AG08395 (cell line): ENCODE results near the gene RGL1.

Experiments
- DNase-seq: peaks from one replicate; pipeline ENCODE4 v3.0.0; 2012; ENCODE audit warnings: mixed read lengths, low spot score

Gene RGL1

GRCh38 chr1:183889095-183889494 lies 84.2 kb downstream of the RGL1 start:
- no peak for DNase-seq

DNA sequence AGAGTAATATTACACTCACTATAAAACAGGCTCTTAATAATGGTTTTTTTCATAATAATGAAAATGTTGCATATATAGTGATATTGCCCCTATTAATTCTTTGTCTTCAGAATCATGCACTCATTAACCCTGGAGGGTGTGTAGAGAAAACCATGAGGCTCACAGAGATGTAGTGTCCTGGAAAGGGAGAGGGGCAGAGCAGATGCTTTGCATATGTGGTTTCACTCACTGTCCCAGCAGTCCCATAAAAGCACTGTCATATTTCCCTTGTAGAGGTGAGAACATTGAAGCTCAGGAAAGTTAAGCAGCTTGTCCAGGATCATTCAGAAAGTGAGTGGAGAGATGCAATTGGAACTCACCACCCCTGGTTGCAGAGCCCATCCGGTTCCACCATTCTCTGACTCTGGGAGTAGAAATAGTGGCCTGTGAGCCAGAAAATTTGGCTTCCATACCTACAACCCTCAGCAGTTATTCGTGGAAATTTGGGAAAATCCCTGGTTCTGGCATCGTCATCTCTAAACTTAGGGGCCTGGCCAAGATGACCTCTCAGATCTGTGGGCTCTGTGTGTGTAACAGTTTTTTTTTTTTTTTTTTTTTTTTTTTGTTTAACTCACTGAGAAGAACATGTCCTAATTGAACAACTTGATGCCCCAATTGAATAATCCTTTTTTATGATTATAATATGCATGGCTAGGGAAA lies 86.4 kb downstream of the RGL1 start:
- DNase-seq, result no peak

DNA sequence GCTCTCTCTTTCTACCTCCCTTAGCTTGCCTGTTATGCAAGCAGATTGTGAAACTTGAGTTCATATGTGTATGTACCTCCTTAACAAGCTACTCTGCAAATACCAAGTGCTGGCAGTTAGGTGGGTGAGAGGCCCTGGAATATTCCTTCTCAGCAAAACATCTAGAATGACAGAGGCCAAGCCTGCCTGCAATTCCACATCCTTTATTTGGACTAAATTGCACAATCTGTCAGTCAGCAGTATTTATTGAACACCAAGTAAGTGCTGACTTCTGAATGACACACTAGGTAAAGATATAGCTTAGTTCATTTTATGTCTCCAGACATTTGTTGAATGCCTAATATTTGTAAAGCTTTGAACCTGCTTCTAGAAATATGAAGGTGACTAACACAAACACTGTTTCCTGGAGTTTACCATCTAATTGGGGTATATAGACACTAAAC lies 87.5 kb downstream of the RGL1 start:
- no peak for DNase-seq

DNA sequence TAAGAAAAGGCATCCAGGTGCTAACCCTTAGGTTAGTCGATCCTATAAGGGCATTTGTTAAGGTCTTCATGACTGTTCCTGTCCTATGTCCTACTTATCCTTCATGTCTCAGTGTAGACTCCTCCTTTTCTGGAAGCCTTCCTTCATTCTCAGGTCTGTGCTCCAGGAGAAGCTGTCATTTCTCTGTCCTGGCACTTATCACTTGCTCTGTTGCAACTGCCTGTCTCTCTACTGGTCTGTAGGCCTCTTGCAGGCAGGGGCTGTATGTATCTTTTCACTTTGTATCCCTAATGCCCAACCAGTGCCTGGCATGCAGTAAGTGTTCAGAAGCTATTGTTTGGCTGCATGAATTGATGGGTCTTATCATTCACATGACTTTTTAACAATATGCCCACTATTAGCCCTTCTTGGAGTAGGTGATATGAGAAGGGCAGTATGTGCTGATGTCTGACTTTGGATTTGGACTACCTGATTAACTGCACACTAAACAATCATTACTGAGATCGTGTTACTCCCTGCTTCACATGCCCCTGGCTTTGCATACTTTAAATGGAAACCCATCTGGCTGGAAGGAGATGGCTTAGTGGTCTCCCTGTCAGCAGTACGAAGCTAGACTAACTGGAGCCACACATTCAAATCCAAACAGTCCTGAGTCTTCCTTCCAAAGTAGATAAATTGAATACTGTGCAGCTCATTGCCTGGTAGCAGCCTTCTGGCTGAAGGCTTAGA lies 88.8 kb downstream of the RGL1 start:
- no peak for DNase-seq

DNA sequence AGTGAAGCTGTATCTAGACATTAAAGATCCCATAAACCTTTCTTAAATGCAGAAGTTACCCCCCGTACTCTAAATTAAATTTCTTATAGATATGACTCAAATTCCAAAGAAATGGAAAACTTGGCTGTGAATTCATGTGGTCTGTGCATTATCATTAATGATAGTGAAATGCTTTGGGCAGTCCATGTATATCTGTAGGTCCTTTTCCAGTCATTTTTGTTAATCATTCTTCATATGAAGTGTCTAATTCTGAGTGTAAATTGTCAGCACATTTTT lies 89.3 kb downstream of the RGL1 start:
- DNase-seq, result no peak

DNA sequence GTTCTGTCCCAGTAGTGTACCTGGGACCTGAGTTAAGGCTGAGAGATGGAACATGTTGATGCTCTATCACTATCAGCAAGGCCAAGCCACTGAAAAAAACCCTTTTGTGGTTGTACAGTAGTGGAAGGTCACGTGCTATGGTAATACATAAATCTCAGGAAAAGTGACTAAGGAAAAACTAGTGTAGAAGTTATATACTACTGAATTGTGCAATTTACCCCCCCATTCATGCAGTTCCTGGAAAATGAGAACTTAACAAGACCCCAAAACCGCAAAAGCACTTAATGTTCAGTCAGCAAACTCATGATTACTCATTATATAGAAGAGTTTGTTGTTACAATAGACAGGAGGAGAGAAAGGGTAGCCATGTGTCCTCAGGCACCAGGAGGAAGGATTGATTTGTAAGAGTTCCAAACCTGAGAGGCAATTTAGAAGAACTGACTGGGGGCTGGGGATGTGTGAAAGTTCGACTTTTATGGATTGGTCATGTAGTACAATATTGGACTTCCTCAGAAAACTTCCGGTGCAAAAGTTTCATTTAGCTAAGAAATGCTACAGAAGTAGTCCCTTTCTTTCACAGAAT lies 91.6 kb downstream of the RGL1 start:
- no peak for DNase-seq

DNA sequence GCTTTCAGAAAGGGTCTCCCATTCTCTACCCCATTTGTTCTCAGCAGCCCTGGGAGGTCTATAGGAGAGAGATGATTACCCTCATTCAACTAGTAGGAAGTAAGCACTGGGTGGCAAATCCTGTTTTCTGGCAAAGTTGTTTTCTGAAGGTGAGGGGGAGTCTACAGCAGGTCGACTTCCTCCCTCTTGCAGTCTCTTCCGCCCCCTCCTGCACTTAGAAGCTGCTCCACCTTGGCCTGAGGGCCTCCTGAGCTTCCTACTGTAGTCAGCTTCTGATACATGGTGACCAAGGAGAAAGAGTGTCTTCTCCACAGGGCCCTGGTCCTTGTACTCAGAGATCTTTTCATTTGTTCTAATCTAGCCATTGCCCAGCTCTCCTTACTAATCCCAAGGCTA lies 93.1 kb downstream of the RGL1 start:
- DNase-seq, result no peak

GRCh38 chr1:183898610-183899009 lies 93.7 kb downstream of the RGL1 start:
- DNase-seq, result no peak

GRCh38 chr1:183901748-183902330 lies 96.9 kb downstream of the RGL1 start:
- DNase-seq, result no peak

- DNase-seq, result no peak
These were observed 98.2 kb downstream of the RGL1 start for GRCh38 chr1:183903101-183903500.

GRCh38 chr1:183905508-183906113 lies 100.7 kb downstream of the RGL1 start:
- DNase-seq, result no peak

DNA sequence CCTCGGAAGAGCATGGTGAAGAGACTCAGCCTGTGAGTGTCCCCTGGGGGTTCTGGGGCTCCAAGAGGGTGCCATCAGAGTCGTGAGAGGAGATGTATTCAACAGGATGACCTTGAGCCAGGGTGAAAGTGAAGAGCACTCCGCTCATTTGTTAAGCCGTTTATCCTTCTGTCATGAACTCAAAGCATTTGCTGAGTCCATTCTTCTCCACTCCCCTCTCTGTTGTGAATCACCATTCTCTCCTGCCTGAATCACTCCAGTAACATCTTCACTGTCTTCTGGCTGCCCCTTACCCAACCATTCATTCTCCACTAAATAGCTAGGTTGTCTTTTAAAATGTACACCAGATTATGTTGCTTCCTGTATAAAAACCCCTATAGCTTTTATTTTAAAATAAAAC lies 102.2 kb downstream of the RGL1 start:
- no peak for DNase-seq

GRCh38 chr1:183908079-183908478 lies 103.2 kb downstream of the RGL1 start:
- no peak for DNase-seq

DNA sequence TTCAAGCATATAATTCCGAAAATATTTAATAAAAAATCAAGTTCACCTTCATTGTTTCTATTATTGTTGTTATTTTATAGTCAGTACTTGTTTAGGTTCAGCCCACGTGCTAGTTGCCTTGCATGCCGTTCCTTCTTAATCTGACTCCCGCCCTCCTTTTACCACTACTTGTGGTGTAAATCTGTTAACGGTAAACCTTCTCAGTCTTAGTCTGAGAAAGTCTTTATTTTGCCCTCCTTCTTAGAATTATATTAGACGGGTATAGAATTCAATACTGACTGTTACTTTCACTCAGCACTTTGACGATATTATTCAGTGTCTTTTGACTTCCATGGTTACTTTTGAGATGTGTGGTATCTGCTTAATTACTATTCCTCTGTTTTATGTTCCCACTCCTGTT lies 104.8 kb downstream of the RGL1 start:
- no peak for DNase-seq

- no peak for DNase-seq
These were observed 105.9 kb downstream of the RGL1 start for GRCh38 chr1:183910845-183911244.

DNA sequence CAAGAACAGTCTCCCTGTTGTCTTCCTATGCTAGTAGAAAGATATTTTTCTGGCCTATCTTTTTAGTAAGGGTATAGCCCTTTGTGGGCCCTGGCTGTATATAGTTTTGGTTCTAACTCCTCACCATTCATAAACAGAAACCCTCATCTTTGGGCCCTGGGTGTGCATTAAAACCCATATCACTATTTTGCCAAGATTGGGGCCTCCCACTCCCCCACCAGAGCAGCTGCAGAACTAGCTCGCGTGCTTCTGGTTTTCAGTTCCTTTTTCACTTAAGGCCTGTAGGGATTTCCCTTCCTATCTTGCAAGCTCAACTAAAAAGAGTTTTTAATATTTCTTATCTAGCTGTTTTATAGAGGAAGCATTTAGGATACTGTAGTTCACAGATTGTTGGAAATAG lies 106.4 kb downstream of the RGL1 start:
- DNase-seq, result no peak

DNA sequence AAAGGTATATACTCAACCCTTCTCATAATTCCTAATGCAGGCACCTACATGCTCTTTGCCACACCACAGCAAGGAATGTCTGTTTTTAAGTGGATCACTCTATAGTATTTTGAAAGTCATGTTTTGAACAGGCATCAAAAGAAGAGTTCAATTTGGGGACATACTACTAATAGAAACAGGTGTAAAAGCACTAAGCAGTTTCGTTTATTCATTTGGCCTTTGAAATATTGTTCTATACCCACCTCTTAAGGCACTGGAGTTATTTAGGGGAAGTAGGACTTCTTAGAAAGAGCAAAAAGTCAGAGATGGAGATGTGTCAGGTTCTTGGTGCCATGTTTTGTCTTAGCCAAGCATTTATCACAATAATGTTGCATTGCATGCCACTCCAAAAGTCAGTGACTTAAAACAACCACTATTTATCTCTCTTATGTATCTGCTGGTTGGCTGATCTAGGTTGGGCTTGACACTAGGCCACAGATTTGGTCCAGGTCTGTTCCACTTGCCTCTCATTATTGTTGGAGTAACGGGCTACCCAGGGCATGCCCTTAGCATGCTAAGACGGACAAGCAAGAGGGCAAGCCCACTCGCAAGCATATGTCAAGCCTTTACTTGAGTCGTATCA lies 107.5 kb downstream of the RGL1 start:
- DNase-seq, result no peak

DNA sequence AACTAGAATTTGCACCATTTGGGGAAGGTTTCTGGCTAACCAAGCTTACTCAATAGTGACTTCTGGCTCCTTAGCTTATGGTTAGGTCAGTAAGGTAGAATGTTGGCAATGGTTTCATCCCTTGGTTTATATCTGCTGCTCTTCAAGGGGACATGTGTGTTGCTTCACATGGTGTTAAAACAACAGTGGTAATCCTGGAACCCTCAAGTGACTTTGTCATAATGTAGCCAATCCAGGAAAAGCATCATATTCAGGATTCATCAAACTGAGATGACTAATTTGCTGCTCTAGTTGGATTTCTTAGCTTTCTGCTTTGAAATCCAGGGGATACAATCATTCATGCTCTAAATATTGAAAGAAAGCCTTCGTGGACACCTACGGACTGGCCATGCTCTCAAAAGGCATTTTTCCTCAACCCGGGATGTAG lies 108.7 kb downstream of the RGL1 start:
- DNase-seq, result peak; percentile 9

- peak; percentile 20 for DNase-seq
These were observed 109.4 kb downstream of the RGL1 start for GRCh38 chr1:183914276-183914675.

DNA sequence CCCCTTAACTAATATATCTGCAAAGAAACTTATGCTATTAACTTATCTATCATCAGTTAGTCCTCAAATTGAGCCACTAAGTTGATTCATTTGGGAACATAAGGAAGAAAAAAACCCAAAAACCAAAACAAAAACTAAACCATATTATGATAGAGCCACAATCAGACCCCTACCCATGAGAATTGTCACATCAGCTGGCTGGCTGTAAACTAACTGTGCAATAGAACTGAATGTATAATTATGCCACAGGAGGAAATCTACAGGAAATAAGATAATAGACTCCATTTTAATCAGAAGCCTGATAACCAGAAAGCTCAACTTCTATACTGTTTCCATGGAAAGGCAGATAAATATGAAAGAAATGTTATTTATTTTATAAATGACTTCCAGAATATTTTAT lies 110.0 kb downstream of the RGL1 start:
- DNase-seq, result no peak

DNA sequence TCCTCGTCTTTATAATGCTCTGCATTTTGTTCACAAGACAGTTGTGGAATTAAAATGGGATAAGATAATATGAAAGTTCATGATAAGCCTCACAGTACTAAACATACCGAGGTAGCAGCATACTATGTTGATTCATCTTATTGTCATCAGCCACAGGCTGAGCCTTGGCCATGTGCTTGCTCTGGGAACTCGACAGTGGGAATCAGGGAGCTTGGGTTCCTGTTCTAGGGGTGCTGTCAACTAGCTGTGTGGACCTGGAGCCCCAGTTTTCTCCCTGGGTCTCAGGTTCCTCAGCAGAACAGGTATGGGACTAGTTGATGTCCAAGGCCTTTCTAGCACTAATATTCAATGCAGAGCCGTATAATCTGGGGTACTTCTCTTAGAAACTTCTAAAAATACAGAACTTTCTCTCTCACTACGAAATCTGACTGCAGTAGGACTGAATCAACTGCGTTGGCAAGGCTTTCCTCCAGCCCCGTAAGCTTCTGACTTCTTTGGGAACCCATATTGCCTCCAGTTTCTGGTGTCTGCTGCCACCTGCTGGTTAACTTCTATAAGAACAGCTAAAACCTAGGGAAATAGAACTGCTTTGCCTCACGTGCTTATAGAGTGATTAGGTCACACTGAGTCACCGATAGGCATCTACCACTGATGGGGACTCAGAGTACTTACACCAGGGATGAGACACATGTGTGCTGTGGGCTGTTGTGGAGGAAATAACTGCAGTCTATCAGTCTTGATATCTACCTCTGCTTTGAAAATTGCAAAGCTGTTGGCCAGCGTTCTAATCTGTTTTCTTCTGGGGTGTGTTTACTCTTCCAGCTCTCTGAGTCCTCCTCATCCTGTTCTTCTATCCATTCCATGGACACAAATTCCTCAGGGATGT lies 110.9 kb downstream of the RGL1 start:
- peak; percentile 95 for DNase-seq
